GM23248 (cell line): ENCODE data around the gene VPREB1. TPM values are rescaled to one million over a fixed set of nuclear protein-coding genes. Genes with fewer than 3 reads are reported as not detected.
"Not testable (repeated sequence)": the region's sequence is repeated elsewhere in the genome, so short reads cannot be mapped to it uniquely, and the experiment has no call there.

Experiments
- DNase-seq: peaks from one replicate; pipeline ENCODE4 v3.0.0-alpha.2; 2015
- H2AFZ ChIP-seq: fragments of 200-600 bp; sonication (generic); 2 replicates; pipeline ENCODE4 v1.6.1; 2016; ENCODE audit warnings: antibody characterized with exemption
- H3F3A ChIP-seq: fragments of 200-600 bp; sonication (generic); 2 replicates; pipeline ENCODE4 v1.6.1; 2016; ENCODE audit warnings: mild to moderate bottlenecking, antibody characterized with exemption, mixed run types; ENCODE audit not compliant: insufficient read depth
- H3K27ac ChIP-seq: fragments of 200-600 bp; sonication (generic); 2 replicates; pipeline ENCODE4 v1.5.1; 2016; ENCODE audit warnings: mild to moderate bottlenecking
- H3K27me3 ChIP-seq: fragments of 200-600 bp; sonication (generic); replicated peaks from 2 replicates; pipeline ENCODE4 v1.6.1; 2016; ENCODE audit warnings: mild to moderate bottlenecking; ENCODE audit not compliant: insufficient read depth
- H3K36me3 ChIP-seq: fragments of 200-600 bp; sonication (generic); 2 replicates; pipeline ENCODE4 v1.6.1; 2016; ENCODE audit warnings: low read depth, mild to moderate bottlenecking
- H3K4me1 ChIP-seq: fragments of 200-600 bp; sonication (generic); 2 replicates; pipeline ENCODE4 v1.6.1; 2016; ENCODE audit warnings: mild to moderate bottlenecking; ENCODE audit not compliant: insufficient read depth
- H3K4me2 ChIP-seq: fragments of 200-600 bp; sonication (generic); one replicate; pipeline ENCODE4 v1.6.1; 2016; ENCODE audit warnings: mild to moderate bottlenecking; ENCODE audit not compliant: unreplicated experiment
- H3K4me3 ChIP-seq: fragments of 200-600 bp; sonication (generic); 2 replicates; pipeline ENCODE4 v1.5.1; 2016; ENCODE audit warnings: mild to moderate bottlenecking
- H3K79me2 ChIP-seq: fragments of 200-600 bp; sonication (generic); 2 replicates; pipeline ENCODE4 v1.6.1; 2016; ENCODE audit warnings: mild to moderate bottlenecking; ENCODE audit not compliant: insufficient read depth
- H3K9ac ChIP-seq: fragments of 200-600 bp; sonication (generic); 2 replicates; pipeline ENCODE4 v1.6.1; 2016; ENCODE audit warnings: mild to moderate bottlenecking
- H3K9me2 ChIP-seq: fragments of 200-600 bp; sonication (generic); 2 replicates; pipeline ENCODE4 v1.6.1; 2016; ENCODE audit warnings: mixed run types, mild to moderate bottlenecking, moderate library complexity; ENCODE audit not compliant: insufficient read depth
- H3K9me3 ChIP-seq: fragments of 200-600 bp; sonication (generic); one replicate; pipeline ENCODE4 v1.6.1; 2017; ENCODE audit warnings: low read depth
- H4K20me1 ChIP-seq: fragments of 200-600 bp; sonication (generic); 2 replicates; pipeline ENCODE4 v1.6.0; 2016; ENCODE audit not compliant: insufficient read depth
- WGBS, 2 experiments: methylation state at CpG; one replicate each; pipeline ENCODE4 v1.1.6; 2015 to 2017; ENCODE audit warnings: low lambda C conversion rate in 2 of 2, low coverage in 1 of 2; ENCODE audit errors: missing lambda C conversion rate in 2 of 2; 5-methylcytosine and 5-hydroxymethylcytosine counted together
- in situ Hi-C: fragments of 300-500 bp; cut with MboI; formaldehyde crosslinking; loops from 2 replicates; pipeline ENCODE4 v1.15.0; 2020
- polyA plus RNA-seq: library from polyadenylated mRNA; unstranded; fragments of >200 nt; fragmentation: Nextera tagmentation; extraction: Ambion mirVana; gene quantifications from 2 replicates; pipeline ENCODE4 v1.2.1, GENCODE V29; 2016
- total RNA-seq: library from RNA; depleted of rRNA; stranded (reverse); fragments of >200 nt; shearing (Covaris generic); gene quantifications from 2 replicates; pipeline ENCODE4 v1.2.3, GENCODE V29; 2014

Gene VPREB1
- total and polyA plus RNA-seq, 2 experiments from 2014 or later = not detected

DNA sequence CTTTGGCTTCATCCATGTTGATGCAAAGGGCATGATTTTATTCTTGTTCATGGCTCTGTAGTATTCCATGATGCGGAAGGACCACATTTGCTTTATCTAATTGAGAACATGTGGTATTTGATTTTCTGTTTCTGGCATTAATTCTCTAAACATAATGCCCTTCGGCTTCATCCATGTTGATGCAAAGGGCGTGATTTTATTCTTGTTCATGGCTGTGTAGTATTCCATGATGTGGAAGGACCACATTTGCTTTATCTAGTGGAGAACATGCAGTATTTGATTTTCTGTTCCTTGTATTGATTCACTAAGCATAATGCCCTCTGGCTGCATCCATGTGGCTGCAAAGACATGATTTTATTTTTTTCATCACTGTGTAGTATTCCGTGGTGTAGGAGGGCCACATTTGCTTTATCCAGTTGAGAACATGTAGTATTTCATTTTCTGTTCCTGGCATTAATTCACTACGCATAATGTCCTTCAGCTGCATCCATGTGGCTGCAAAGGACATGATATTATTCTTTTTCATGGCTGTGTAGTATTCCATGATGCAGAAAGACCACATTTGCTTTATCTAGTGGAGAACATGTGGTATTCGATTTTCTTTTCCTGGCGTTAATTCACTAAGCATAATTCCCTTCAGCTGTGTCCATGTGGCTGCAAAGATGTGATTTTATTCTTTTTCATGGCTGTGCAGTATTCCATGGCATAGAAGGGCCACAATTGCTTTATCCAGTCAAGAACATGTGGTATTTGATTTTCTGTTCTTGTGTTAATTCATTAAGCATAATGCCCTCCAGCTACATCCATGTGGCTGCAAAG lies 14.2 kb downstream of the VPREB1 start:
- H3K27me3 ChIP-seq, H2AFZ ChIP-seq, H3K36me3 ChIP-seq, DNase-seq, H3F3A ChIP-seq, H3K9me2 ChIP-seq, H3K27ac ChIP-seq, H3K9ac ChIP-seq, H3K79me2 ChIP-seq, H3K9me3 ChIP-seq, in situ Hi-C loops, H4K20me1 ChIP-seq, H3K4me2 ChIP-seq, H3K4me3 ChIP-seq: not testable (repeated sequence)
- 90 to 91% methylated on average over 7 of the region's 7 CpGs for WGBS, 2 experiments
- H3K4me1 ChIP-seq = peaks cover 11% of the 10 kb centered on the region

DNA sequence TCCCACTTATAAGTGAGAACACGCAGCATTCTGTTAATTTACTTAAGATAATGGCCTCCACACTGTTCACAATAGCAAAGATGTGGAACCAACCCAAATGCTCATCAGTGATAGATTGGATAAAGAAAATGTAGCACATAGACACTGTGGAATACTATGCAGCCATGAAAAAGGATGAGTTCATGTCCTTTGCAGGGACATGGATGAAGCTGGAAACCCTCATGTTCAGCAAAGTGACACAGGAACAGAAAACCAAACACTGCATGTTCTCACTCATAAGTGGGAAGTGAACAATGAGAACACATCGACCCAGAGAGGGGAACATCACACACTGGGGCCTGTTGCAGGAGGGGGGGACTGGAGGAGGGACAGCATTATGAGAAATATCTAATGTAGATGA lies 15.6 kb downstream of the VPREB1 start:
- H3F3A ChIP-seq, H3K79me2 ChIP-seq, H3K9me3 ChIP-seq, DNase-seq, H3K27me3 ChIP-seq, in situ Hi-C loops, H3K4me3 ChIP-seq, H4K20me1 ChIP-seq, H2AFZ ChIP-seq, H3K9ac ChIP-seq, H3K36me3 ChIP-seq, H3K4me2 ChIP-seq, H3K27ac ChIP-seq, H3K9me2 ChIP-seq: not testable (repeated sequence)
- peaks cover 11% of the 10 kb centered on the region for H3K4me1 ChIP-seq
- WGBS, 2 experiments = 66 to 80% methylated on average over 2 of the region's 2 CpGs

DNA sequence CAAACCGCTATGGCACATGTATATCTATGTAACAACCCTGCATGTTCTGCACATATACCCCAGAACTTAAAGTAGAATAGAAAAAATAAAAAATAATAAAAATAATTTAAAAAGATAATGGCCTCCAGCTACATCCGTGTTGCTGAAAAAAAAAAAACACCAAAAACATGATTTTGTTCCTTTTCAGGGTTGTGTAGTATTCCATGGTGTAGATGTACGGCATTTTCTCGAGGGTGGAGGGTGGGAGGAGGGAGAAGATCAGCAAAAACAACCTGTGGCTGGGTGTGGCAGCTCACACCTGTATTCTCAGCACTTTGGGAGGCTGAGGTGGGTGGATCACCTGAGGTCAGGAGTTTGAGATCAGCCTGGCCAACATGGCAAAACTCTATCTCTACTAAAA lies 16.0 kb downstream of the VPREB1 start:
- H3K36me3 ChIP-seq, H3K9me2 ChIP-seq, H3K4me2 ChIP-seq, H3K9me3 ChIP-seq, DNase-seq, H2AFZ ChIP-seq, H3K4me3 ChIP-seq, H3K9ac ChIP-seq, H3K27me3 ChIP-seq, H4K20me1 ChIP-seq, H3K27ac ChIP-seq, H3F3A ChIP-seq, H3K79me2 ChIP-seq, in situ Hi-C loops: not testable (repeated sequence)
- H3K4me1 ChIP-seq = peaks cover 11% of the 10 kb centered on the region
- 60 to 64% methylated on average over 4 of the region's 4 CpGs for WGBS, 2 experiments

DNA sequence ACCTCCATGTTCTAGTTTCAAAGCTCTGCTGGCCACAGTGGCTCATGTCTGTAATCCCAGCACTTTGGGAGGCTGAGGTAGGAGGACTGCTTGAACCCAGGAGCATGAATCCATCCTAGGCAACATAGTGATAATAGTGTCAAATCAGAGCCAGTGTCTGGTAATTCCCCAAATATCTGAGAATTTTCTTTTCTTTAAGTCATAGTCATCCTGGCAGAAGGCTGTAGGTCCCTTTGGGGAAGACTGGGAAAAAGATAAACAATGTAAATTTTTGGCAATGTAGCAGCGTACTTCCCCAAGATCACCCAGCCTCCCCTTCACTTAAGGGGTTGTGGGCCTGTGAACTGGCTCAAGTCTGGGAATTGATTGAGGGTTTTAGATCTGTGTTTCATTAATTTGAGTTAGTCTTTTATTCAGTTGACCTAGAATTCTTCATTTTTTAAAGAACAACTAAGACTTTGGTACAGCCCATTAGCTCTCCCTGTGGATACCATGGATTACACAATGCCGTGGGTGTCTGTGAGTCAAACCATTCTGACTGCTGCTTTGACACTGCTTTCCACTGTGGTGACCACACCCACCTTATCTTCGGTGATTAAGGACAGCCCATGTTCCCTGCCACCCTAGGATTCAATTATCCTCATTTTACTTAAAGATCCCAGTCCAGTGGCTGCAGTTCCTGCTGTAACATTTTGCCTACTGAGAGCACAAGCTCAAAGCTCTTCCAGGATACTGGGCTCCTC lies 17.9 kb downstream of the VPREB1 start:
- H3K9ac ChIP-seq, H3K9me3 ChIP-seq, in situ Hi-C loops, H3K36me3 ChIP-seq, H3K27me3 ChIP-seq, H3K79me2 ChIP-seq, H4K20me1 ChIP-seq, H3K9me2 ChIP-seq, H2AFZ ChIP-seq, H3F3A ChIP-seq, H3K4me3 ChIP-seq: not testable (repeated sequence)
- Histone ChIP-seq H3K4me2 (peak overlapping the region; percentile 49), H3K4me1 (peaks cover 11% of the 10 kb centered on the region), H3K27ac (peak overlapping the region; percentile 62)
- peak; percentile 87 for DNase-seq
- 12 to 20% methylated on average over 3 of the region's 3 CpGs for WGBS, 2 experiments

DNA sequence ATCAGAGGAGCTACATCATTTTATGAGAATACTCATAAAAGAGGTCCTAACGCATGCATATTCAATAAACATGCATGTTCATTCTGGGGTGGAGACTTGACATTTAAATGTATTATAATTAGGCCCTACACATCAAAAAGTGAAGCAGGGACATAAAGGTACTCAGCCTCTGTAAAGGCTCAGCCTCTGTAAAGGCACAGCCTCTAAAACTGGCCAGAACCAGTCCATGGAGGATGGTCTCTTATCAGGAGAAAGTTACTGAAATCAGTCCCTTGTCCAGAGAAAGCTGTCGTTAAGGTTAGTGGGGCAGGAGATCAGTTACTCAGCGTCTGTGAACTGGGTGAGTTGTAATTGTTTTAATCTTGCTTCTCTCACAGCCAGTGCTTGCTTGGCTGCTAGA lies 19.2 kb downstream of the VPREB1 start:
- H3K4me1 ChIP-seq = peaks cover 11% of the 10 kb centered on the region
- H3K79me2 ChIP-seq, H3K9me2 ChIP-seq, H3K4me3 ChIP-seq, H3K27ac ChIP-seq, H3K9me3 ChIP-seq, H3K9ac ChIP-seq, DNase-seq, H3F3A ChIP-seq, H3K27me3 ChIP-seq, H3K36me3 ChIP-seq, in situ Hi-C loops, H3K4me2 ChIP-seq, H2AFZ ChIP-seq, H4K20me1 ChIP-seq: not testable (repeated sequence)
- WGBS, 2 experiments = 44 to 52% methylated on average over 3 of the region's 3 CpGs

DNA sequence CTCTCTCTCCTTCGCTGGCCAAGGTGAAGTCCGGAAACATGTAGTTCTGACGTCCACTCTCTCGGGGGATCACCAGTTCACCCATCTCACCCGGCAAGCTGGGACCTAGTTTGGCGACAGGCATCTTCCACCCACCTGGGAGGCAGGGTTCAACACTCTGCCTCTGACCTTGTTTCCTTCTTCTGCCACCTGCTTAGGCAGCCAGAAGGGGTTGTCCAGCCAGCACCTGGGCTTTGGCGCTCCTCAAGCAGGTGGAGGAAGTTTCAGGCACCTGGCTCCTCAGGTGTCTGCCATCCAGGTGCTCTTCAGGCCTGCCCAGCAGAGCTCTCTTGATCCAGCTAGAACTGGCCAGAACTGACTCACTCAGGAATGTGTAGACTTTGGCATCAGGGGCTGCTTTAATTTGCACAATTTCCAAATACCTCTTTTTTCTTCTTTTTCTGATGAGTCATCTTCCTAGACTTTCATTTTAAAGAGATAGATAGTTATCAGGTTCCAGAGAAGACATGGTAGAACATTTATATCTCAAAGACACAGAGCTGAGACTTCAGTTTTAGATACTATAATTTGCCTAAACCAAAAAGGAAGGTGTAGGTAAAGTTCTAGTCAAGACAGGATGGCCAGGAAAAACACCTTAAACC lies 25.6 kb downstream of the VPREB1 start:
- H3K27me3 ChIP-seq, H3K9me3 ChIP-seq, H3F3A ChIP-seq, H3K4me2 ChIP-seq, in situ Hi-C loops, H3K79me2 ChIP-seq, H4K20me1 ChIP-seq, H2AFZ ChIP-seq, H3K36me3 ChIP-seq, H3K4me1 ChIP-seq, H3K9ac ChIP-seq, DNase-seq, H3K4me3 ChIP-seq, H3K9me2 ChIP-seq: not testable (repeated sequence)
- 89 to 90% methylated on average over 7 of the region's 7 CpGs for WGBS, 2 experiments
- peak overlapping the region; percentile 53; the same call in 1 of the 2 replicates for H3K27ac ChIP-seq

DNA sequence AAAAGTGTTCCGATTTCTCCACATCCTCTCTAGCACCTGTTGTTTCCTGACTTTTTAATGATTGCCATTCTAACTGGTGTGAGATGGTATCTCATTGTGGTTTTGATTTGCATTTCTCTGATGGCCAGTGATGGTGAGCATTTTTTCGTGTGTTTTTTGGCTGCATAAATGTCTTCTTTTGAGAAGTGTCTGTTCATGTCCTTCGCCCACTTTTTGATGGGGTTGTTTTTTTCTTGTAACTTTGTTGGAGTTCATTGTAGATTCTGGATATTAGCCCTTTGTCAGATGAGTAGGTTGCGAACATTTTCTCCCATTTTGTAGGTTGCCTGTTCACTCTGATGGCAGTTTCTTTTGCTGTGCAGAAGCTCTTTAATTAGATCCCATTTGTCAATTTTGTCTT lies 32.8 kb downstream of the VPREB1 start:
- H3F3A ChIP-seq, H3K4me2 ChIP-seq, H3K36me3 ChIP-seq, H4K20me1 ChIP-seq, H3K9me3 ChIP-seq, H3K9ac ChIP-seq, H3K4me1 ChIP-seq, H3K79me2 ChIP-seq, in situ Hi-C loops, H3K27me3 ChIP-seq, H2AFZ ChIP-seq, H3K27ac ChIP-seq, H3K4me3 ChIP-seq, DNase-seq, H3K9me2 ChIP-seq: not testable (repeated sequence)
- WGBS, 2 experiments = 80 to 100% methylated on average over 1 of the region's 4 CpGs
